ENCODE data around the gene SNX8.

GRCh38 chr7:2330493-2330892 lies 16.3 kb upstream of the SNX8 start:
- TF ChIP-seq CTCF (IDR thresholded peaks at IDR 0.05; ENCODE audit: poor library complexity, severe bottlenecking) = no peak
- no peak for TF ChIP-seq POLR2AphosphoS5 (IDR thresholded peaks at IDR 0.05)
- no peak for TF ChIP-seq EZH2 (IDR thresholded peaks at IDR 0.05; ENCODE audit: borderline replicate concordance, insufficient read depth, low read length, poor library complexity, severe bottlenecking)

Data from neural cell (in vitro differentiated cells).